SIG-M5 treated with dmso at 0.1 percent for 504 hours (cell line): ENCODE results near the gene BLOC1S4.
"Not testable (repeated sequence)": the region's sequence is repeated elsewhere in the genome, so short reads cannot be mapped to it uniquely, and the experiment has no call there.

Source experiments
- DNase-seq: peaks from one replicate; lab custom pipeline; 2025; ENCODE audit not compliant: unreplicated experiment; lab: John Stamatoyannopoulos, UW

The BLOC1S4 gene

GRCh38 chr4:6734165-6734786 is 18.3 kb downstream of the BLOC1S4 start:
- no peak for DNase-seq

DNA sequence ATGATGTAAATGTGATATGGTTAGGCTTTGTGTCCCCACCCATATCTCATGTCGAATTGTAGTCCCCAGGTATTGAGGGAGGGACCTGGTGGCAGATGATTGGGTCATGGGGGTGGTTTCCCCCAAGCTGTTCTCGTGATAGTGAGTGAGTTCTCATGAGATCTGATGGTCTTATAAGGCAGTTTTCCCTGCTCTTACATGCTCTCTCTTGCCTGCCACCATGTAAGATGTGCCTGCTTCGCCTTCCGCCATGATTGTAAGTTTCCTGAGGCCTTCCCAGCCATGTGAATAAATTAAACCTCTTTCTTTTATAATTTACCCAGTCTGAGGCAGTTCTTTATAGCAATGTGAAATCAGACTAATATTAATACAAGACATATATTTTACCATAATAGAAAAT is 23.9 kb downstream of the BLOC1S4 start:
- no peak for DNase-seq

DNA sequence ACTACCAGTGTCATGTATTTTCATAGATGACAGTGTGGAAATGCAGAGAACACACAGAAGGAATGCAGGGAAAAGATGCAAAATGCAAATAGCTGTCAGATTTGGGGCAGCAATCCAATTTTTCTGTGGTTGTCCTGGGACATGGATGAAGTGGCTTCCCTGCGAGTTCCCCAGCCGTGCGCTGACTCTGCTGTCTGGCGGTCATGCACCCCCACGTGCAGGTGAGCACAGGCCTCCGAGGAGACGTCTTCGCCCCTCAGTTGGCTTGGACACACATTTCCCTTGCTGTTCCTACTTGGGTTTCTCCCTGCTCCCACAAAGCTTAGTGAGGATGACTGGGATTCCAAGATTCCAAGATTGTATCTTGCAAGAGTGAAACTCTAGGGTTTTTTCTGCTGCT is 24.4 kb downstream of the BLOC1S4 start:
- DNase-seq: no peak

GRCh38 chr4:6742507-6742906 is 26.5 kb downstream of the BLOC1S4 start:
- no peak for DNase-seq

DNA sequence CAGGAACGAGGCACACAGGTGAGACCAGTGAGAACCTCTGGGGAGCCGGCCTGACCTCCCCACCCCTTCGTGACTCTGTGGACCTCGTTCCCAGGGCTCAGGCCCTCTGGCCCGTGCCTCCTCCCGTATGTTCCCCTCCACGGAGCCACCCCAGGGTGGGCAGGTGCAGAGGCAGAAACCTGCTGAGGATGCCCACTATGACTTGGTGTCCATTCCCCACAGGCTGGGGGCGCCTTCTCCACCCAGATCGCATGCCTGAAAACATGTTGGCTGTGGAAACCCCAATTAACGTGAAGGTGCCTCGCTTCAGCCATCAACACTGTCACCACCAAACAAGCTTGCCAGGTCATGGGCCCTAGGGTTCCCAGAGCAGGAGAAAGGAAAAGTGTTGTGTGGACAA is 27.0 kb downstream of the BLOC1S4 start:
- DNase-seq: no peak

DNA sequence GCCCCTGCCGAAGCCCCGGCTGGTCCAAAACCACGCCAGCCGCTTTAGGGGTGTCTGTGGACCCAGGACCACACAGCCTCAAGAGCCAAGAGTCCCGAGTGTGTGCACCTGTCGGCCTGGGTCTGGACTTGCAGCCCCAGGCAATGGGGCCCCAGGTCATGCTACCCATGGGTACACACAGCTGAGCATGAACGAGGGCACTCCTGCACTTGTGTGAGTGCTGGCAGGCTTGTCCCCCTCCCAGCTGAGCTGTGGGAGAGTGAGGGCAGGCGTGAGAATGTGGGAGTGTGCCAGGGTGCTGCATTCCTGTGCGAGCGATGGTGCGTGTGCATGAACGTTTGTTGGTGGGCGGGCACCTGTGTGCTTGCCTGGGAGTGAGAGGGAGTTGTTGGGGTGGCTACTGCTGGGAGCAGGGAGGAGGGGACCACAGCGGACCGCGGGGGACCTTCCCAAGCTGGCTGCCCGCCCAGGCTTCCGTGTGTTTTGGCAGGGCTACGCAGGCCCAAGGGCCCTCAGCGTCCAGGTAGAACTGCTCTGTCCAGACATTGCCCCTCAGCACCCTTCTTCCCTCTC is 30.8 kb downstream of the BLOC1S4 start:
- no peak for DNase-seq

DNA sequence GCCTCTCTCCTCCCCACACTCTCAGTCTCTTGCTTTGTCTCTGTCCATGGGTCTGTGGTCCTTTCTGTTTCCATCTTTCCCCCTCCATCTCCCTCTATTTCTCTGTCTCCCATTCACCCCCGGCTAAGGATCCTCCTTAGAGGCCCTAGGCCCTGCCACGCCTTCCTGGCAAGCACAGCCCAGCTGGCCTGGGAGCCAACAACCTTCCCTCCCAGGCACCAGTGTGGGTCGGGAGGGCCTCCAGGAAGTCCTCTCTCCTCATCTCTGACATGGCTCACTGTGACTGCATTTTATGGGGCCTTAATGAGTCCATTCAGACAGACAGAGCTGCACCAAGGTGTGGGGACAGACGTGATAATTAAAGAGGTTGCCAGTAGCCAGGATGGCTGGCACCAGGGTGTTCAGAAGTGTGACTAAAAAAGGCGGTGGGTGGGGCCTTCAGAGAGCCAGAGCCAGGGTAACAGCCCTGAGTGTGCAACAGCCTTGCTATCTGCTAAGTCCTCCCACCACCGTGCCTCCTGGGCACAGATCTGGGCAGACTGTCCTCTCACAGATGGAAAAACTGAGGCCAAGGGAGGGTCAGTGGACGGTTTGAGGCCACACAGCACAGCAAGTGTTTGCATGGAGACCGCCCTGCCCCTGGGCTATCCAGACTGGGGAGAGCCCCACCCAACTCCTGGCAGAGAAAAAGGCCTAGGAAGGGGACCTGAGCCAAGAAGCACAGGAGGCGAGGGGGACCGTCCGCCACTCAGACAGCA is 31.5 kb downstream of the BLOC1S4 start:
- DNase-seq: no peak

DNA sequence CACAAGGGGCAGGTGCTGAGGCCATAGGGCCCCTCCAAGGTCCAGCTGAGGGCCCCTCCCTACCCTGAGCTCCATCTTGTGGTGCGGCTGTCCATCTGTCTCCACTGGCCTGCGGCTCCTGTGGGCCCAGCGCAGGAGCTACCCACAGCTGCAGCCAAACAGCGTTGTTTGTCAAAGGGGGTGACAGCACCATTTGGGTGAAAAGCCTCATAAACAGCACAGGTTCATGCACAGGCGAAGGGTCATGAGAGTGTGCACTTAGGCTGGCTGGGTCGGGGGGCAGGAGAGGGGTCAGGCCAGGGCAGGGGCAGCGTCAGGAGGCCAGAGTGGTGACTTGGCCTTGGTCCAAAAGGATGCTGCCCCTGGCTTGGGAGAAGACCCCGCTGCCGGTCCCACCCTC is 32.3 kb downstream of the BLOC1S4 start:
- DNase-seq: no peak

- DNase-seq: no peak
Observed at GRCh38 chr4:6749340-6750171, 33.6 kb downstream of the BLOC1S4 start.

- DNase-seq: no peak
Observed at GRCh38 chr4:6750286-6751221, 34.6 kb downstream of the BLOC1S4 start.

DNA sequence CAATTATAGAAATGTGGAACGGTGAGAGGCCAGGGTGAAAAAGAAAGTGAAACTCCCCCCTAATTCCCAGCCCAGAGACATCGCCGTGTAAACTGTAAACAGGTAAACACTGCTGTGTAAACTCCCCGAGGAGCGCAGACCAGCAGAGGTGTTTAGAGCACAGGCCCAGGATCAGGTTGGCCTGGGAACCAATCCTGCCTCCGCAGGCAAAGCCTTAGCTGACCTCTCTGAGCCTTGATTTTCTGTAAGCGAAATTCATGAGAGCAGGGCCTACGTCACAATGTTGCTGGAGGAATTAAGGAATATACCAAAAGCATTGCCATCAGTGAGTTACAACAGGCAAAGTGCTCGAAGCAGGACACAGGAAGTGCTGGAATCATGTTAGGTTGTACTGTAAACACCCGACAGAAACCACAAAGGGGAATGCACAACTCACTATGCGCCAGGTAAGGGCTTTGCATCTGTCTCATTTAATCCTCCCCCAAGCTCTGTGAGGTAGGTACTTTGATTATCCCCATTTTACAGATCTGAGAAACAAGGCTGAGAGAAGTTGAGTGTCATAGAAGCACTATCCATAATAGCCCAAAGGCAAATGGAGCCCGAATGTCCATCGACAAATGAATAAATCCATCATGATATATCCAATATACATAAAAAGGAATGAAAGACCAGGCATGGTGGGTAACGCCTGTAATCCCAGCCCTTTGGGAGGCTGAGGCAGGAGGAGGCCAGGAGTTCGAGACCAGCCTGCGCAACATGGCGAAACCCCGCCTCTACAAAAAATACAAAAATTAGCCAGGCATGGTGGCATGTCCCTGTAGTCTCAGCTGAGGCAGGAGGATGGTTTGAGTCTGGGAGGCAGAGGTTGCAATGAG is 35.9 kb downstream of the BLOC1S4 start:
- DNase-seq: no peak

- DNase-seq: peak; percentile 23
Observed at GRCh38 chr4:6752486-6752829, 36.5 kb downstream of the BLOC1S4 start.

DNA sequence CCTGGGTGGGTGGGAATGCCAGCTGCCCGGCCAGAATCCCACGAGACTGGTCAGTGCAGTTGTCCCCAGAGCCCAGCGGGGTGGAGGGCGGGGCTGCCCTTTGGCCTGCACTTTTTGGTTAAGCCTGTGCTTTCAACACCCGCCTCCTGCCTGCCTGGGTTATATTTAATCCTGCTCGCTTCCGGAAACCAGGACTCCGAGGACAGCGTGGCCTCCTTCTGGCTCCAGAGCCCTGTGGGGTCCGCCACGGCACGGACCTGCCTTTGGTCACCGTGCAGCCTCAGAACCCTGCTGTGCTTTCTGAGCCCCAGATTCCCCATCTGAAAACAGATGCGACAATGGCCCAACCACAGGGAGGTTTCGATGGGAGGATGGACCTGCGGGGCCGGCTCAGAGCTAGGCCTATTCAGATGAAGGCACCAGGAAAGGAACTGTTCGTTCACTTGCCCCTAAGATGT is 37.2 kb downstream of the BLOC1S4 start:
- DNase-seq: no peak

- DNase-seq: no peak
Observed at GRCh38 chr4:6753891-6754290, 37.9 kb downstream of the BLOC1S4 start.

GRCh38 chr4:6754481-6755087 is 38.6 kb downstream of the BLOC1S4 start:
- no peak for DNase-seq

- no peak for DNase-seq
Observed at GRCh38 chr4:6755088-6755753, 39.2 kb downstream of the BLOC1S4 start.

DNA sequence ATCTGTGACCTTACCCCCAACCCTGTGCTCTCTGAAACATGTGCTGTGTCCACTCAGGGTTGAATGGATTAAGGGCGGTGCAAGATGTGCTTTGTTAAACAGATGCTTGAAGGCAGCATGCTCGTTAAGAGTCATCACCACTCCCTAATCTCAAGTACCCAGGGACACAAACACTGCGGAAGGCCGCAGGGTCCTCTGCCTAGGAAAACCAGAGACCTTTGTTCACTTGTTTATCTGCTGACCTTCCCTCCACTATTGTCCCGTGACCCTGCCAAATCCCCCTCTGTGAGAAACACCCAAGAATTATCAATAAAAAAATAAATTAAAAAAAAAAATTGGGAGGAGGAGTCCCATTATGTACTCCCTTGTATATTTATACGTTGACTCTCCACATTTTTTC is 40.4 kb downstream of the BLOC1S4 start:
- not testable (repeated sequence) for DNase-seq

DNA sequence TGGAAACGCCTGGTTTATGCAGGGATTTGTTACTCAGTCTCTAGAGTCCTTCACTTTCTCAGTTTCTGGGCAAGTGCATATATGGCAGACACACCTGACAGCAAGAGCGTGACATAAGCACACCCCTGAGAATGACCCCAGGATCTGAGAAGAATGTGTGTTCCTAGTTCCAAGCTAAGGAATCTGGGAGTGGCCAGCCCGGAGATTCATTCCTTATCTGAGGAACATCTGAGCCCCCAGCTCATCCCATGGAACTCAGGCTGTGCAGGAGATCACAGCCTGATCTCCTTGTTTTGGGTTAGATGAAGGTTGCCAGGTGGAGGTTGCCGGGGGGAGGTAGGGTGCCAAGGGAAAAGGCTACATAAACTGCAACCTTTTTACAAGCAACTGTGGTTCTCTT is 42.8 kb downstream of the BLOC1S4 start:
- DNase-seq: no peak

- DNase-seq: no peak
Observed at GRCh38 chr4:6760865-6761264, 44.9 kb downstream of the BLOC1S4 start.
